ENCODE data around the gene LAT.
"Not testable (repeated sequence)": the region's sequence is repeated elsewhere in the genome, so short reads cannot be mapped to it uniquely, and the experiment has no call there.

Gene LAT

GRCh38 chr16:28937222-28937876, 47.5 kb upstream of the LAT start:
- Histone ChIP-seq H2BK120ac (ENCODE audit: low read depth, low read length) (peak overlapping the region; percentile 11), H3K27ac (replicated peaks; ENCODE audit: low read length) (no peak overlapping the region), H4K8ac (ENCODE audit: low read depth, low read length) (no peak overlapping the region), H2BK12ac (ENCODE audit: low read length) (no peak overlapping the region), H3K4me2 (ENCODE audit: insufficient read depth, low read length, poor library complexity, severe bottlenecking) (no peak overlapping the region), H3K4me1 (ENCODE audit: control insufficient read depth in 2 of 2, insufficient read depth in 1 of 2, low read depth in 1 of 2, low read length in 2 of 2) (no peaks in the 10 kb centered on the region), H3K14ac (ENCODE audit: low read length) (no peak overlapping the region), H2BK5ac (ENCODE audit: low read length) (no peak overlapping the region), H2BK15ac (ENCODE audit: low read length) (peak overlapping the region; percentile 82), H3K9ac (ENCODE audit: low read depth, low read length, poor library complexity) (no peak overlapping the region), H3K23ac (ENCODE audit: low read depth, low read length, poor library complexity) (no peak overlapping the region), H4K91ac (ENCODE audit: low read depth, low read length, poor library complexity) (no peak overlapping the region), H2AK5ac (ENCODE audit: low read depth, low read length) (peak overlapping the region; percentile 92), H3K79me1 (ENCODE audit: low read depth, low read length) (no peaks in the 10 kb centered on the region), H3K4me3 (ENCODE audit: low read length in 2 of 2) (no peak overlapping the region), H2AFZ (ENCODE audit: low read length) (no peak overlapping the region), H3K4ac (ENCODE audit: low read length) (no peak overlapping the region), H3K27me3 (ENCODE audit: control insufficient read depth in 3 of 3, insufficient read depth in 3 of 3, low read depth in 1 of 3, low read length in 3 of 3) (no peaks in the 10 kb centered on the region), H3K36me3 (replicated peaks in 1 of 2; ENCODE audit: control insufficient read depth in 2 of 2, insufficient read depth in 2 of 2, low read length in 2 of 2) (no peaks in the 10 kb centered on the region), H3K18ac (ENCODE audit: low read length) (peak overlapping the region; percentile 57), H3K9me3 (replicated peaks in 1 of 2; ENCODE audit: control insufficient read depth in 2 of 2, insufficient read depth in 1 of 2, low read depth in 1 of 2, low read length in 2 of 2) (no peaks in the 10 kb centered on the region)
- no CpG with 5 or more reads among the region's 14 CpGs for WGBS, 2 donors (ENCODE audit: extremely low coverage in 2 of 2, insufficient read length in 2 of 2, insufficient replicate concordance in 1 of 2)
- no peak for DNase-seq (ENCODE audit: low spot score)

- no peaks in the 10 kb centered on the region for H3K79me1 ChIP-seq (ENCODE audit: low read depth, low read length)
- H2BK5ac ChIP-seq (ENCODE audit: low read length), result no peak overlapping the region
- no peak overlapping the region for H4K8ac ChIP-seq (ENCODE audit: low read depth, low read length)
- H3K14ac ChIP-seq (ENCODE audit: low read length), result no peak overlapping the region
- no peaks in the 10 kb centered on the region for H3K36me3 ChIP-seq (replicated peaks in 1 of 2; ENCODE audit: control insufficient read depth in 2 of 2, insufficient read depth in 2 of 2, low read length in 2 of 2)
- no peaks in the 10 kb centered on the region for H3K27me3 ChIP-seq (ENCODE audit: control insufficient read depth in 3 of 3, insufficient read depth in 3 of 3, low read depth in 1 of 3, low read length in 3 of 3)
- H2BK15ac ChIP-seq (ENCODE audit: low read length), result peak overlapping the region; percentile 54
- no CpG with 5 or more reads among the region's 7 CpGs for WGBS, 2 donors (ENCODE audit: extremely low coverage in 2 of 2, insufficient read length in 2 of 2, insufficient replicate concordance in 1 of 2)
- no peaks in the 10 kb centered on the region for H3K9me3 ChIP-seq (replicated peaks in 1 of 2; ENCODE audit: control insufficient read depth in 2 of 2, insufficient read depth in 1 of 2, low read depth in 1 of 2, low read length in 2 of 2)
- peak overlapping the region; percentile 61 for H2AK5ac ChIP-seq (ENCODE audit: low read depth, low read length)
- peak overlapping the region; percentile 67 for H3K18ac ChIP-seq (ENCODE audit: low read length)
- H3K4me3 ChIP-seq (ENCODE audit: low read length in 2 of 2), result no peak overlapping the region
- no peaks in the 10 kb centered on the region for H3K4me1 ChIP-seq (ENCODE audit: control insufficient read depth in 2 of 2, insufficient read depth in 1 of 2, low read depth in 1 of 2, low read length in 2 of 2)
- peak overlapping the region; percentile 67 for H3K23ac ChIP-seq (ENCODE audit: low read depth, low read length, poor library complexity)
- no peak overlapping the region for H2AFZ ChIP-seq (ENCODE audit: low read length)
- DNase-seq (ENCODE audit: low spot score), result no peak
- peak overlapping the region; percentile 68 for H3K4ac ChIP-seq (ENCODE audit: low read length)
- no peak overlapping the region for H3K27ac ChIP-seq (replicated peaks; ENCODE audit: low read length)
- no peak overlapping the region for H3K4me2 ChIP-seq (ENCODE audit: insufficient read depth, low read length, poor library complexity, severe bottlenecking)
- no peak overlapping the region for H2BK12ac ChIP-seq (ENCODE audit: low read length)
- peak overlapping the region; percentile 39 for H4K91ac ChIP-seq (ENCODE audit: low read depth, low read length, poor library complexity)
- H2BK120ac ChIP-seq (ENCODE audit: low read depth, low read length), result no peak overlapping the region
- no peak overlapping the region for H3K9ac ChIP-seq (ENCODE audit: low read depth, low read length, poor library complexity)
These were observed 46.1 kb upstream of the LAT start for GRCh38 chr16:28938721-28939120.

GRCh38 chr16:28939825-28940224, 45.0 kb upstream of the LAT start:
- H3K27ac ChIP-seq (replicated peaks; ENCODE audit: low read length); DNase-seq (ENCODE audit: low spot score); H2BK12ac ChIP-seq (ENCODE audit: low read length); H3K4me3 ChIP-seq (ENCODE audit: low read length in 2 of 2); H4K8ac ChIP-seq (ENCODE audit: low read depth, low read length); H2BK120ac ChIP-seq (ENCODE audit: low read depth, low read length); H2BK5ac ChIP-seq (ENCODE audit: low read length); H2AFZ ChIP-seq (ENCODE audit: low read length); H3K9me3 ChIP-seq (replicated peaks in 1 of 2; ENCODE audit: control insufficient read depth in 2 of 2, insufficient read depth in 1 of 2, low read depth in 1 of 2, low read length in 2 of 2); H3K4ac ChIP-seq (ENCODE audit: low read length); H3K18ac ChIP-seq (ENCODE audit: low read length); H3K14ac ChIP-seq (ENCODE audit: low read length); H3K27me3 ChIP-seq (ENCODE audit: control insufficient read depth in 3 of 3, insufficient read depth in 3 of 3, low read depth in 1 of 3, low read length in 3 of 3); H3K79me1 ChIP-seq (ENCODE audit: low read depth, low read length); H4K91ac ChIP-seq (ENCODE audit: low read depth, low read length, poor library complexity); H3K36me3 ChIP-seq (replicated peaks in 1 of 2; ENCODE audit: control insufficient read depth in 2 of 2, insufficient read depth in 2 of 2, low read length in 2 of 2); H3K9ac ChIP-seq (ENCODE audit: low read depth, low read length, poor library complexity); H3K4me1 ChIP-seq (ENCODE audit: control insufficient read depth in 2 of 2, insufficient read depth in 1 of 2, low read depth in 1 of 2, low read length in 2 of 2); H3K4me2 ChIP-seq (ENCODE audit: insufficient read depth, low read length, poor library complexity, severe bottlenecking); H2AK5ac ChIP-seq (ENCODE audit: low read depth, low read length); H3K23ac ChIP-seq (ENCODE audit: low read depth, low read length, poor library complexity); H2BK15ac ChIP-seq (ENCODE audit: low read length): not testable (repeated sequence)
- WGBS, 2 donors (ENCODE audit: extremely low coverage in 2 of 2, insufficient read length in 2 of 2, insufficient replicate concordance in 1 of 2), result no CpG with 5 or more reads among the region's 7 CpGs

GRCh38 chr16:28943281-28943680, 41.6 kb upstream of the LAT start:
- DNase-seq (ENCODE audit: low spot score), result no peak
- Histone ChIP-seq H3K4me3 (ENCODE audit: low read length in 2 of 2) (no peak overlapping the region), H2BK12ac (ENCODE audit: low read length) (no peak overlapping the region), H4K8ac (ENCODE audit: low read depth, low read length) (no peak overlapping the region), H3K4me2 (ENCODE audit: insufficient read depth, low read length, poor library complexity, severe bottlenecking) (no peak overlapping the region), H3K9ac (ENCODE audit: low read depth, low read length, poor library complexity) (no peak overlapping the region), H3K4ac (ENCODE audit: low read length) (no peak overlapping the region), H3K36me3 (replicated peaks in 1 of 2; ENCODE audit: control insufficient read depth in 2 of 2, insufficient read depth in 2 of 2, low read length in 2 of 2) (no peaks in the 10 kb centered on the region), H2AFZ (ENCODE audit: low read length) (no peak overlapping the region), H3K27me3 (ENCODE audit: control insufficient read depth in 3 of 3, insufficient read depth in 3 of 3, low read depth in 1 of 3, low read length in 3 of 3) (no peaks in the 10 kb centered on the region), H3K79me1 (ENCODE audit: low read depth, low read length) (no peaks in the 10 kb centered on the region), H3K4me1 (ENCODE audit: control insufficient read depth in 2 of 2, insufficient read depth in 1 of 2, low read depth in 1 of 2, low read length in 2 of 2) (peaks cover 5% of the 10 kb centered on the region in 2 donors), H3K27ac (replicated peaks; ENCODE audit: low read length) (no peak overlapping the region), H3K9me3 (replicated peaks in 1 of 2; ENCODE audit: control insufficient read depth in 2 of 2, insufficient read depth in 1 of 2, low read depth in 1 of 2, low read length in 2 of 2) (no peaks in the 10 kb centered on the region), H4K91ac (ENCODE audit: low read depth, low read length, poor library complexity) (no peak overlapping the region), H3K14ac (ENCODE audit: low read length) (no peak overlapping the region), H3K18ac (ENCODE audit: low read length) (no peak overlapping the region), H2BK15ac (ENCODE audit: low read length) (no peak overlapping the region), H2BK5ac (ENCODE audit: low read length) (no peak overlapping the region), H2BK120ac (ENCODE audit: low read depth, low read length) (no peak overlapping the region), H2AK5ac (ENCODE audit: low read depth, low read length) (no peak overlapping the region), H3K23ac (ENCODE audit: low read depth, low read length, poor library complexity) (no peak overlapping the region)
